K562 (cell line): ENCODE measurements around the gene HIPK2. TPM values are rescaled to one million over a fixed set of nuclear protein-coding genes. Genes with fewer than 3 reads are reported as not detected.

Experiments used
- CUX1 ChIP-seq: fragments of 200-800 bp; sonication (Bioruptor generic); IDR thresholded peaks from 2 replicates; pipeline ENCODE4 v1.6.1; 2016; ENCODE audit warnings: missing genetic modification characterization, missing compliant biosample characterization
- MAFG ChIP-seq: fragments of 450-650 bp; conservative IDR thresholded peaks from 2 replicates; pipeline ENCODE4 v1.6.1; 2016; ENCODE audit warnings: missing genetic modification characterization, missing compliant biosample characterization
- NFIC ChIP-seq: fragments of 450-650 bp; IDR thresholded peaks from 2 replicates; pipeline ENCODE4 v1.6.1; 2017; ENCODE audit warnings: mild to moderate bottlenecking, inconsistent platforms
- PBX2 ChIP-seq, 2 experiments: IDR thresholded peaks in 1 of 2; conservative IDR thresholded peaks in 1 of 2; 2 replicates each; pipeline ENCODE4 v1.6.1; 2016; ENCODE audit warnings: low read depth in 2 of 2, mild to moderate bottlenecking in 1 of 2, missing compliant biosample characterization in 1 of 2, missing genetic modification characterization in 1 of 2, moderate library complexity in 1 of 2
- POLR3A ChIP-seq: IDR thresholded peaks from 2 replicates; pipeline ENCODE4 v1.6.1; 2011; ENCODE audit warnings: borderline replicate concordance, mild to moderate bottlenecking, moderate library complexity; ENCODE audit not compliant: insufficient read length, insufficient read depth; ENCODE audit errors: extremely low read depth
- SRF ChIP-seq, 2 experiments: fragments of 250-450, 450-650 bp in 1 of 2; sonication (Bioruptor Pico) in 1 of 2; sonication (generic) in 1 of 2; formaldehyde crosslinking; IDR thresholded peaks; 2 replicates each; pipeline versions ENCODE4 v1.5.0 to v1.5.1; 2020 to 2022; ENCODE audit warnings: mild to moderate bottlenecking in 1 of 2, missing genetic modification reagents in 1 of 2
- TCF7 ChIP-seq: sonication (generic); IDR thresholded peaks from 2 replicates; pipeline ENCODE4 v1.6.1; 2016; ENCODE audit warnings: antibody characterized with exemption, borderline replicate concordance
- ZBTB11 ChIP-seq, 3 experiments: fragments of 200-800 bp in 1 of 3; fragments of 250-450 bp in 1 of 3; fragments of 450-650 bp in 1 of 3; sonication (Bioruptor Pico) in 1 of 3; sonication (Bioruptor generic) in 1 of 3; formaldehyde crosslinking in 1 of 3; IDR thresholded peaks; 2 replicates each; pipeline versions ENCODE4 v1.6.1 to v1.8.0; 2016 to 2022; ENCODE audit warnings: mild to moderate bottlenecking in 2 of 3, missing genetic modification characterization in 2 of 3, missing compliant biosample characterization in 1 of 3, moderate library complexity in 1 of 3
- ZNF24 ChIP-seq: fragments of 450-650 bp; IDR thresholded peaks from 2 replicates; pipeline ENCODE4 v1.6.1; 2016
- ZNF766 ChIP-seq: fragments of 200-800 bp; sonication (Bioruptor generic); conservative IDR thresholded peaks from 2 replicates; pipeline ENCODE4 v1.6.1; 2016; ENCODE audit warnings: missing genetic modification characterization, missing compliant biosample characterization
- polyA plus RNA-seq, 8 experiments: library from polyadenylated mRNA; depleted of rRNA in 4 of 8; stranded (reverse) in 5 of 8; unstranded in 3 of 8; fragments of >200 nt; fragmentation: Nextera tagmentation in 2 of 8; fragmentation: Illumina TruSeq in 1 of 8; extraction: Ambion mirVana in 2 of 8; extraction: Trizol in 1 of 8; gene quantifications; 2 replicates each; pipeline versions ENCODE4 v1.2.1 to v1.2.3, GENCODE V29; 2011 to 2014; ENCODE audit warnings: inconsistent platforms in 1 of 8, missing spikeins in 1 of 8
- total RNA-seq, 7 experiments: library from RNA; depleted of rRNA in 6 of 7; stranded (reverse); fragments of >200 nt in 6 of 7; fragmentation: Illumina TruSeq in 2 of 7; extraction: Trizol in 2 of 7; gene quantifications; 2 replicates each; pipeline versions ENCODE4 v1.2.1 to v1.2.3, GENCODE V29; 2011 to 2021; ENCODE audit warnings: low replicate concordance in 1 of 7

HIPK2 gene
- total and polyA plus RNA-seq, 9 of the 15 experiments (the other 6 are each of a cell fraction or from before 2014, with no cell fraction given) = 0.69 to 19.8 (median 5.1) TPM

GRCh38 chr7:139598642-139599041 lies 179.2 kb downstream of the HIPK2 start (continued):
- TF ChIP-seq CUX1 (CRISPR knock-in tag) (peak; percentile 59; the same call in 1 of the 2 replicates), NFIC (peak; percentile 77), SRF (CRISPR knock-in tag; IDR thresholded peaks at IDR 0.05) (peak in 1 of 2 experiments; percentile 87; a peak in 2 of 4 replicates), MAFG (tag) (peak; percentile 44), PBX2 (CRISPR knock-in tag; IDR thresholded peaks at IDR 0.05; ENCODE audit: low read depth) (no peak), PBX2 (tag; conservative IDR thresholded peaks at IDR 0.05; ENCODE audit: low read depth) (peak; percentile 84), POLR3A (no peak), ZBTB11 (CRISPR knock-in tag; IDR thresholded peaks at IDR 0.05) (0 out of 6 replicates have a peak, but pooled peaks of 1 of the 3 experiments have one; percentile 35), ZNF766 (CRISPR knock-in tag) (peak; percentile 86), ZNF24 (no peak), TCF7 (no peak)
- TF ChIP-seq, all 486 proteins: peak for 17
